Caco-2 (cell line): ENCODE measurements around the gene ADO. TPM values are rescaled to one million over a fixed set of nuclear protein-coding genes. Genes with fewer than 3 reads are reported as not detected.

Experiments
- BruUV-seq: library from RNA; stranded (reverse); fragments of 400-500 nt; replicated peaks from 2 replicates; lab custom pipeline; 2021; lab: Mats Ljungman, UMichigan
- CTCF ChIA-PET: fragments of 300-600 bp; sonication (Branson Sonifier 250); formaldehyde crosslinking; loops from one replicate; lab custom pipeline; 2022; ENCODE audit warnings: antibody characterized with exemption; lab: Charles Lee
- POLR2A ChIA-PET: fragments of 300-600 bp; sonication (Branson Sonifier 250); formaldehyde crosslinking; loops from one replicate; lab custom pipeline; 2022; ENCODE audit warnings: antibody characterized with exemption; lab: Charles Lee
- DNase-seq, 2 experiments: peaks; one replicate each; pipeline versions ENCODE4 v3.0.0 to v3.0.0-alpha.2; 2020 to 2022
- H3K27me3 ChIP-seq: replicated peaks from 2 replicates; pipeline ENCODE4 v1.6.0; 2011; ENCODE audit warnings: low read length; ENCODE audit not compliant: control insufficient read depth, insufficient read depth
- H3K36me3 ChIP-seq: 2 replicates; pipeline ENCODE4 v1.5.1; 2011; ENCODE audit warnings: low read length; ENCODE audit not compliant: control insufficient read depth, insufficient read depth
- H3K4me1 ChIP-seq: fragments of 250-450 bp; sonication (Bioruptor Pico); 2 replicates; pipeline ENCODE4 v1.5.1; 2020; ENCODE audit warnings: mild to moderate bottlenecking
- H3K4me3 ChIP-seq: 2 replicates; pipeline ENCODE4 v1.5.1; 2011; ENCODE audit warnings: low read depth, mild to moderate bottlenecking, control low read depth, low read length
- H3K9me3 ChIP-seq: fragments of 250-450 bp; sonication (Bioruptor Pico); 2 replicates; pipeline ENCODE4 v1.5.1; 2020; ENCODE audit warnings: mild to moderate bottlenecking, moderate library complexity
- H3K27ac Mint-ChIP-seq: one replicate; pipeline ENCODE4 v1.8.0; 2022; ENCODE audit warnings: mixed read lengths; ENCODE audit not compliant: unreplicated experiment
- H3K27me3 Mint-ChIP-seq: one replicate; pipeline ENCODE4 v1.8.0; 2022; ENCODE audit warnings: mixed read lengths; ENCODE audit not compliant: insufficient read depth, unreplicated experiment
- H3K36me3 Mint-ChIP-seq: one replicate; pipeline ENCODE4 v1.8.0; 2022; ENCODE audit warnings: mild to moderate bottlenecking, mixed read lengths; ENCODE audit not compliant: insufficient read depth, unreplicated experiment
- H3K4me1 Mint-ChIP-seq: one replicate; pipeline ENCODE4 v1.8.0; 2022; ENCODE audit warnings: low read depth, mixed read lengths; ENCODE audit not compliant: unreplicated experiment
- H3K4me3 Mint-ChIP-seq: one replicate; pipeline ENCODE4 v1.8.0; 2022; ENCODE audit warnings: mild to moderate bottlenecking, moderate library complexity, mixed read lengths; ENCODE audit not compliant: unreplicated experiment
- H3K9me3 Mint-ChIP-seq: one replicate; pipeline ENCODE4 v1.8.0; 2022; ENCODE audit warnings: mixed read lengths; ENCODE audit not compliant: unreplicated experiment
- intact Hi-C: fragments of 100-400 bp; cut with micrococcal nuclease; formaldehyde crosslinking; loops from one replicate; pipeline ENCODE4 v1.10.0; 2022; ENCODE audit not compliant: unreplicated experiment
- total RNA-seq: library from RNA; stranded (reverse); gene quantifications from 2 replicates; pipeline ENCODE4 v1.2.3, GENCODE V29; 2022
- TF ChIP-seq, protein P1 (sequence below), 2 experiments: fragments of 200-600 bp in 1 of 2; IDR thresholded peaks; 1 replicate in 1 of 2; 2 replicates in 1 of 2; pipeline versions ENCODE4 v1.5.1 to v1.8.0; 2011 to 2022; ENCODE audit warnings: antibody characterized with exemption in 1 of 2, control low read depth in 1 of 2, inconsistent platforms in 1 of 2, low read depth in 1 of 2, low read length in 1 of 2, mild to moderate bottlenecking in 1 of 2, moderate library complexity in 1 of 2; ENCODE audit not compliant: insufficient read depth in 1 of 2, severe bottlenecking in 1 of 2, unreplicated experiment in 1 of 2

Gene ADO
- total RNA-seq, 1 experiment from 2014 or later = 34.1 TPM

GRCh38 chr10:62761115-62761514 lies 43.4 kb upstream of the ADO start:
- Mint-ChIP-seq H3K27ac (no peak overlapping the region), H3K36me3 (no peaks in the 10 kb centered on the region), H3K27me3 (peaks cover 8% of the 10 kb centered on the region), H3K4me1 (peaks cover 13% of the 10 kb centered on the region), H3K4me3 (no peak overlapping the region), H3K9me3 (no peaks in the 10 kb centered on the region)
- Histone ChIP-seq H3K9me3 (no peaks in the 10 kb centered on the region), H3K4me1 (peaks cover 21% of the 10 kb centered on the region), H3K4me3 (no peak overlapping the region), H3K27me3 (no peaks in the 10 kb centered on the region), H3K36me3 (no peaks in the 10 kb centered on the region)
- intact Hi-C loops = loop anchor here (5.0 kb wide), 1 partner anchor 99 kb away; no protein-coding TSS in a partner anchor
- TF ChIP-seq, protein P1, sequence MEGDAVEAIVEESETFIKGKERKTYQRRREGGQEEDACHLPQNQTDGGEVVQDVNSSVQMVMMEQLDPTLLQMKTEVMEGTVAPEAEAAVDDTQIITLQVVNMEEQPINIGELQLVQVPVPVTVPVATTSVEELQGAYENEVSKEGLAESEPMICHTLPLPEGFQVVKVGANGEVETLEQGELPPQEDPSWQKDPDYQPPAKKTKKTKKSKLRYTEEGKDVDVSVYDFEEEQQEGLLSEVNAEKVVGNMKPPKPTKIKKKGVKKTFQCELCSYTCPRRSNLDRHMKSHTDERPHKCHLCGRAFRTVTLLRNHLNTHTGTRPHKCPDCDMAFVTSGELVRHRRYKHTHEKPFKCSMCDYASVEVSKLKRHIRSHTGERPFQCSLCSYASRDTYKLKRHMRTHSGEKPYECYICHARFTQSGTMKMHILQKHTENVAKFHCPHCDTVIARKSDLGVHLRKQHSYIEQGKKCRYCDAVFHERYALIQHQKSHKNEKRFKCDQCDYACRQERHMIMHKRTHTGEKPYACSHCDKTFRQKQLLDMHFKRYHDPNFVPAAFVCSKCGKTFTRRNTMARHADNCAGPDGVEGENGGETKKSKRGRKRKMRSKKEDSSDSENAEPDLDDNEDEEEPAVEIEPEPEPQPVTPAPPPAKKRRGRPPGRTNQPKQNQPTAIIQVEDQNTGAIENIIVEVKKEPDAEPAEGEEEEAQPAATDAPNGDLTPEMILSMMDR (IDR thresholded peaks at IDR 0.05; ENCODE audit: insufficient read depth in 1 of 2, low read depth in 1 of 2, low read length in 1 of 2, severe bottlenecking in 1 of 2, unreplicated experiment in 1 of 2) = no peak
- ChIA-PET POLR2A (no interaction called here), CTCF (interaction anchor here (0.6 to 0.7 kb wide), 2 partner anchors 81 to 228 kb away, joined by 3 to 4 read pairs; no protein-coding TSS in a partner anchor)
- no TSS peak for BruUV-seq
- DNase-seq = peak in 1 of 2 experiments; percentile 15

DNA sequence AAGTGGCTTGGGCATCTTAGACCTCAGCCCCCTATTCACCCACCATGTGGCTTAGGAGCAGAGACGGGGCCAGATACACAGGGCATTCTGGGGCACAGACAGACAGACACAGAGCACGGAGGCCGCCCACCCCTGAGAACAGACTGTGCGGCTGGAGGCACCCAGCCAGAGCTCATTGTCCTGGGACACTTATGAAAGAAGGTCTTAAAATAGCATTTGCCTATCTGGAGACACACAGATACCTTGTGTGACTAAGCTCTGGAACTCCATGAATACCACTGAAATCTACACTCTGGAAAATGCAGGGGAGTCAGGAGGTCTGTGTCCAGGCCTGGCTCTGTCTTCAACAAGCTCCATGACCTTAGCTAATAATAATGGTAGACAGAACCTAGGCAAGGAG lies 41.4 kb upstream of the ADO start:
- no peaks in the 10 kb centered on the region for H3K9me3 ChIP-seq
- DNase-seq = no peak
- H3K9me3 Mint-ChIP-seq = no peaks in the 10 kb centered on the region
- BruUV-seq = no TSS peak
- no peak overlapping the region for H3K27ac Mint-ChIP-seq
- peaks cover 4% of the 10 kb centered on the region for H3K27me3 Mint-ChIP-seq
- intact Hi-C loops = loop anchor here (5.0 kb wide), 1 partner anchor 101 kb away; no protein-coding TSS in a partner anchor
- peaks cover 34% of the 10 kb centered on the region for H3K4me1 ChIP-seq
- TF ChIP-seq, protein P1 (IDR thresholded peaks at IDR 0.05; ENCODE audit: insufficient read depth in 1 of 2, low read depth in 1 of 2, low read length in 1 of 2, severe bottlenecking in 1 of 2, unreplicated experiment in 1 of 2) = no peak
- no peak overlapping the region for H3K4me3 Mint-ChIP-seq
- no peaks in the 10 kb centered on the region for H3K36me3 ChIP-seq
- ChIA-PET CTCF (no interaction called here), POLR2A (no interaction called here)
- H3K4me1 Mint-ChIP-seq = peaks cover 27% of the 10 kb centered on the region
- no peaks in the 10 kb centered on the region for H3K27me3 ChIP-seq
- no peaks in the 10 kb centered on the region for H3K36me3 Mint-ChIP-seq
- H3K4me3 ChIP-seq = no peak overlapping the region

DNA sequence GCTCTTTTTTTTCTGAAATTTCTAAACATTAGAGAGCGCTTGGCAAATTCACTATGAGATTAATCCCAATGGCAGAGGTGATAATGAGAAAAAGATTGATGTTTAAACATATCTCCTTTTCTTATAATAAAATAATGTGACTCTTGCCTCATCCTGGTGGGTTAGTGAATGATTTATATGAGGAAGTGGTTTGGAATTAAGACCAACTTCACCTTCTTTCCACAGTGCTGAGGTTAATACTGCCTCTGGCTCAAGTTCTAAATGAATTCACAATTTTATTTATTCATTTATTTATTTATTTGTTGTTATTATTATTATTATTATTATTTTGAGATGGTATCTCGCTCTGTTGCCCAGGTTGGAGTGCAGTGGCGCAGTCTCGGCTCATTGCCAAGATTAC lies 40.5 kb upstream of the ADO start:
- no peaks in the 10 kb centered on the region for H3K27me3 ChIP-seq
- H3K36me3 ChIP-seq = no peaks in the 10 kb centered on the region
- Mint-ChIP-seq H3K36me3 (no peaks in the 10 kb centered on the region), H3K27me3 (no peaks in the 10 kb centered on the region), H3K4me1 (peaks cover 27% of the 10 kb centered on the region), H3K4me3 (no peak overlapping the region), H3K9me3 (no peaks in the 10 kb centered on the region), H3K27ac (no peak overlapping the region)
- no peak overlapping the region for H3K4me3 ChIP-seq
- no peaks in the 10 kb centered on the region for H3K9me3 ChIP-seq
- no TSS peak for BruUV-seq
- TF ChIP-seq, protein P1 (IDR thresholded peaks at IDR 0.05; ENCODE audit: insufficient read depth in 1 of 2, low read depth in 1 of 2, low read length in 1 of 2, severe bottlenecking in 1 of 2, unreplicated experiment in 1 of 2) = no peak
- CTCF ChIA-PET = no interaction called here
- DNase-seq = no peak
- POLR2A ChIA-PET = no interaction called here
- intact Hi-C loops = loop anchor here (5.0 kb wide), 1 partner anchor 102 kb away; no protein-coding TSS in a partner anchor
- peaks cover 34% of the 10 kb centered on the region for H3K4me1 ChIP-seq
